GM18909 (cell line): ENCODE results near the gene POLR2B.

Experiments used
- ATAC-seq: cut with Tn5 transposase; IDR thresholded peaks from one replicate; pipeline ENCODE4 v1.9.1; 2021; ENCODE audit warnings: mild to moderate bottlenecking; ENCODE audit not compliant: unreplicated experiment, poor library complexity

The POLR2B gene

GRCh38 chr4:57077550-57078343 lies 99.1 kb downstream of the POLR2B start:
- ATAC-seq, result no peak

GRCh38 chr4:57078685-57079521 lies 100.2 kb downstream of the POLR2B start:
- ATAC-seq, result no peak
